NCI-H510A (cell line): ENCODE results near the gene NUP88.

Experiments
- DNase-seq: peaks from one replicate; lab custom pipeline; 2025; lab: John Stamatoyannopoulos, UW

Gene NUP88

DNA sequence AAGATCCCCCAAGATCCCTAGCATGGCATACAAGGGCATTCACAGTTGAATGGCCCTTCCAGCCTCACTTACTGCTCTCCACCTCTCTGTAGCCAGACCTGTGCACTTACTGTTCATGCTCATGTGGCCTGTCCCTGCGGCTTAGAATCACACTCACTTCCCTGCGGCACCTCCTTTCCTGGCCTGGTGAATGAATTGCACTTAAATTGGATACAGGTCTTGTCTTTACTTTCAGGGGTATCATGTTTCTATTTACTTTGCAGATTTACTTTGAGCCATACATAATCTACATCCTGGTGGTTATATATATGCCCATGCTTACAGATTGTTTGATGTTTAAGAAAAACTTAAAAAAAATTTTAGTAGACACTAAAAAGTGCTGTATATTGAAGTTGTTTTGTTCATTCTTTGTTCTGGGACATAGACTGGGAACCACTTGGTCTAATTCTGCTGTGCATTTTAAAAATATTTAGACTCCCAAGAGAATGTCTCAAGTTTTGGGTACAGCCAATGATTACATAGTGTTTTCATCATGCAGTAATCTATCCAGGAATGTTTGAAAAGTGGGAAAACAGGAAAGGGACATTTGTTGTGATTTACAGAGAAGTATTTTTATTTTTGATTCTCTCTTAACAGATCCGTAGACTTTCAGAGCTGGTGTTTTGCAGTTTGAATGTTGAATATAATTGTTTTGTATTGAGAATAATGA lies 63.9 kb downstream of the NUP88 start:
- peak; percentile 69 for DNase-seq

DNA sequence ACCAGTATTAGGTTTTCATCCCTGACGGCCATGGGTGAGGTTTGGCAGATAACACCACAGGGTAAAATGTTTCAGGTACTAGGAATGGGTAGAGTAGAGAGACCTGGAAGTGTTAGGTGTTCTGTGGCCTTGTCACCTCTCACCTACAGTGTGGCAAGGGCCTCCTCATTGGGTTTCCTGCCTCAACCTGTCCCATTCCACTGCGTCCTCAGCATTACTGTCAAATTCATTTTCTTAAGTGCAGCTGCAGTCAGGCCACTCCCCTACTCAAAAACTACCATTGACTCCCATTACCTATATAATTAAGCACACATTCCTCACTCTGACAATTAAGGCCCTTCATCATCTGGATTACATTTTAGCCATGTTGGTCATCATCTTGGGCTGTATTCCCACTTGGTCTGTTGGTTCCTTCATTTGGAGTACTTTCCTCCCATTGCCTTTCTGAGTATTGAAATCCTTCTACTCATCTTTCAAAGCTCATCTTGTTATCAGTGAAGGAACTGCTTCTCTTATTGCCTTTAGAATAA lies 64.5 kb downstream of the NUP88 start:
- DNase-seq: no peak

DNA sequence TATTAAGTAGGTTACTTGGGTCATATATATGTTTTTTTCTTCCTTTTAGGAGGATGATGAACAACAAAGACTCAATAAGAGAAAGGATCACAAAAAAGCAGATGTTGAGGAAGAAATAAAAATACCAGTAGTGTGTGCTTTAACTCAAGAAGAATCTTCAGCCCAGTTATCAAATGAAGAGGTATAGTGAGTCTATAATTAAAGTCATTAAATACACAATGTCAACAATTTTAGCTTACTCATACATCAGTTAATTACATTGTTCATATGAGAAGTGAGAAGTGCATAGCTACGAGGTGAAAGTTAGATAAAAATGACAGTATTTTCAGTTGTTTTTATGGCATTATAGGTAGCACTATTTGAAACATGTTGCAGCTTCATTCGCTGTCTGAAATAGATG lies 65.2 kb downstream of the NUP88 start:
- no peak for DNase-seq

DNA sequence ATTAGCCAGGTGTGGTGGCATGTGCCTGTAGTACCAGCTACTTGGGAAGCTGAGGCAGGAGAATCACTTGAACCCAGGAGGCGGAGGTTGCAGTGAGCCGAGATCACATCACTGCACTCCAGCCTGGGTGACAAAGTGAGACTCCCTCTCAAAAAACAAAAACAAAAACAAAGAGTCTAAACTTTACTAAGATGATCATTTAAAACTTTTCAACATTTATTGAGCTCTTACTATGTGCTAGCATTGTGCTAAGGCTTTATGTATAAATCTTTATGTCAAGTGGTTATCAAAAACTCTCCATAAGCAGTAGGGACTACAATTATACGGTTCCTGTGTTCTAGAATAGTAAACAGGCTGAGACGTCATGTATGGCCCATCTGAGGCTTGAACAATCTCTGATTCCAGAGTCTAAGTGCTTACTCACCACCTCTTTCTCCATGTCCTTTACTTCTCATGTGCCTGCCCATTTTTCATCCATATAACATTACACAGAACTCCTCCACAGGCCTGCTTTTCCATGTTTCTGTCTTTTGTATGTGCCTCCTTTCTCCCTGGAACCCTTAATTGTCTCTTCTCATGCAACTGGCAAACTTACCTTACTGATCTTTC lies 66.7 kb downstream of the NUP88 start:
- DNase-seq: no peak

DNA sequence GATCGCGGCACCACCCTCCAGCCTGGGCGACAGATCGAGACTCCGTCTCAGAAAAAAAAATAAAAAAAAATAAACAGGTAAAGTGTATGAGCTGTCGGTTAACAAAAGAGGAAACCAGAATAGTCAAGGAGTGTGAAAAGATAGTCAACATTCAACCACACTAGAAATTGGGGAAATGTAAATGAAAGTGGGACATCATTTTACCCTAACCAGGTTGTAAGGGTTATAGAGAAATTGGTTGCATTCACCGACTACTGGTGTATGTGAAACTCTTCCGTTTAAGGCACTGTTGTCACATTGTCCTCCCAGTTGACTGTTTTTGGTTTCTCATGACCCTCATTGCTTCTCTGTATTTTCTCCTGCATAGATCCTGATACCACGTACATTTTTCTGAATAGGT lies 74.5 kb downstream of the NUP88 start:
- no peak for DNase-seq
